Activated CD8-positive, alpha-beta memory T cell treated with anti-CD3 and anti-CD28 coated beads, Interleukin-2, amount 50 U/mL, for 1 hour (primary cell): ENCODE measurements around the gene TTLL11.

Source experiments
- DNase-seq: peaks from one replicate; pipeline ENCODE4 v3.0.0-alpha.2; 2020; ENCODE audit errors: extremely low read depth

TTLL11 gene

DNA sequence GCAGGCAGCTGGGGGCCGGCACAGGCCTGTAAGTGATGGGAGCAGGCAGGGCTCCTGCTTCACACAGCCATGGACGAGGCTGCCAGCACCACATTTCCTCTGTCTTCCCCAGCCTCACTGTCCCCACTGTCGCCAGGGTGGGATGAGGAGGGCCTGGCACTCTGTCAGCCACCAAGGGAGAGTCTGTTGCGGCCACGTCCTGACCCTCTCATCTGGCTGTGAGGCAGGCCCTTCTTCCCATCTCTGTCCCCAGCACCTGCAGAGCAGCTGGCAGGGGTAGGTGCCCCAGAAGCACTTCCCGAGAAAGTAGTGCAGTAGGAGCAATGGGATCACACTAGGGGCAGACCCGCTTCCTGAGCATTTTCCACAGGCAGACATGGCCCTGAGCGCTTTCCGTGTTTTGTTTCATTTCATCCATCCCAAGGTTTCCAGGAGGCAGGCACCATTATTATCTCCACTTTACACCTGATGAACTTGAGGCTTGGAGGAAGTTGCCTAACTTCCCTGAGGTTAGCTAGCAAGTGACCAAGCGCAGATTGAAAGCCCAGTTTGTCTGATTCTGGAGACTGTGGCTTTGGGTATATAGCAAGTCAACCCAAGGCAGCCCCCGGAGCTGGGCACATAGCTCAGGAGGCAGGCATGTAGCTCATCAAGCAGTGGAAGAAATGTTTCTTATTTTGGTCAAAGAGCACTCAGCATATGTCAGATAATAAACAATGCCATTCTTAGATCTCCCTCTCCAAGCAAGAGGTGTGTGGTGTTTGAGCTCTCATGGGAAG is 239.3 kb downstream of the TTLL11 start:
- DNase-seq = no peak

DNA sequence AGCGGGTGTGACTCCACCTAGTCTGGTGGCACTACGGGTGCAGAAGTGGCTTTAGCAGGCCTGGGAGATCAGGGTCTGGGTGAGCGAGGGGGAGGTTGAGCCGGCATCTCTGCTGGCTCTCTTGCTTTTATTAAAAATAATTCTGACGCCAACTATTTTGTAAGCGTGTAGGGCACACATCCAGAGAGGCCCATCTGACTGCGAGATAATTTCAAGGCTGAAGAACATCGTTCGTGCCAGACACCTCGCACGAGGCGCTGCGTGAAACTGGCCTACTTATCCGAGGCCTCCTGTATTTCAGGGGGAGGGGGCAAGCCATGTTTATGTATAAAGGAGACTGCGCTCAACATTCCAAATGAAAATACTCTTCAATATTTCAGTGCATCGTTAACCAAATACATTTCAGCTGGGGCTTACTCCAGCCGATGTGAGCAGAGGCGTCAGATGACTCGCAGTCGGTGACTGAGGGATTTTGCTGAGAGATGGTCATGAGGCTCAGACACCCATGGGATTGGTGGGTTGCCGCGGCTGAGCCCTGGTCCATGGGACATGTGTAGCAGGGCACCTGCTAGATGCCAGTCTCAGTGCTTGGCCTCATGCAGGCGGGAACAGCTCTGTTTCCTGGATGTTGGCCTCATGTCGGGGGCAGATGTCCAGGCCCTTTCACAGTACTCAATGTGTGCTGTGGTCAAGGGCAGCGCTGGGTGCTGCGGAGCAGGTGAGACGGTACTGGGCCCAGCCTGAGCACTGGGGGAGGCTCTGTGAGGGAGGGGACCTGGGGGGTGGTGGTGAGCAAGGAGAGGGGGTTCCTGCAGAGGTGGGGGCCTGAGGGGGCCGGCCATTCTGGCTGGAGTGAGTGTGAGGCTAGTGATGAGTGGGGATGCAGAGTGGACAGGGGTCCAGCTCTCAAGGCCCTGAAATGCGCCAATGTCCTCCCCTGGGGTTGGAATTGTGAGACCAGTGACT is 240.2 kb downstream of the TTLL11 start:
- no peak for DNase-seq

DNA sequence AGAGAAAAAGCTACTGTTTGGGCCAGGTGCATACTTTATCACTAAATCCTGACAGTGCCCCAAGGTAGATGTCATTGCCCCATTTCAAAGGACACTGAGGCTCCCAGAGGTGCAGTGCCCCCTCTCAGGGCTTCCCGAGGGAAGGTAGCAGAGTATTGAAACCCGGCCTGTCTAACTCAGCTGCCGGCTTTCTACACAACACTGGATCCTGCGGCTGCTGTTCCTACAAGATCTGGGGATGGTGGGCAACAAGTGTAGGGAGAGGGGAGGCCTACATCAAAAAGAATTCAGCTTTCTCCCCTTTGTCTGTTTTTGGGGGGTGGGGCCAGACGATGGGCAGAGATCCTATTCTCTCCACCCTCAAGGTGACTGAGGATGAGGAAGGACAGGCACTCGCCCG is 240.9 kb downstream of the TTLL11 start:
- no peak for DNase-seq

DNA sequence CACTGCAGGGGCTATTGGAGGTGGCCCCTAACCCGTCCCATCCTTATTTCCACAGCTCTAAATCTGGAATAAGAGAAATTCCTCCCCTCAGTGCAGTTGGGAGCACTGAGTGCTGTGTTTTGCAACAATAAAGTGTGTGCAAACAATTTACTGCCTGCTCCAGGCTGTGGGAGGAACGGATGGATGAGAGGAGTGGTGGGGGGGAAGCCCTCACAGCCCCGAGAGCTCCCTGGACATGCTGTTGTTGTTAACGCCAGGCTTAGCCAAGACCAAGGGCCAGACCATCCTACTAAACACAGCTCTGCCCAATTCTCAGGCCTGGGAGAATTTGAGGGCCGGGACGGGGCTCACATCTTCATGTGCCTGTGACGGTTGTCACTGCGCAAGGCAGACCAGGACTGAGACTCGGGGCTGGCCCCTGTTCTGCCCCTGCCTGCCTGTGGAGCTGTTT is 241.4 kb downstream of the TTLL11 start:
- DNase-seq = no peak

DNA sequence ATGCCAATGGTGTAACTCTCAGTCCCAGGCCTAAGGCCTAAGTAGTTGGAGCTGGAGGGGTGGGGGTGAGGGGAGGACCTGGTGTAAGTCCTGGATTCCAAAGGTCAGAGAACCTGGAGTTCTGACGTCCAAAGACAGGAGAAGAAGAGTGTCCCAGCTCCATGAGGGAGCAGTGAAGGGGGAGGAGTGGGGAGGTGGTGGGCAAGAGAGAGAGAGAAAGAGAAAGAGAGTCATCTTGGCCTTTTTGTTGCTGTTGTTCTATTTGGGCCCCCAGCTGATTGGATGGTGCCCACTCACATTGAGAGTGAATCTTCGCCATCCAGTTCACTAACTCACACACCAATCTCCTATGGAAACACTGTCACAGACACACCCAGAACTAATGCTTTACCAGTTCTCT is 242.7 kb downstream of the TTLL11 start:
- no peak for DNase-seq

DNA sequence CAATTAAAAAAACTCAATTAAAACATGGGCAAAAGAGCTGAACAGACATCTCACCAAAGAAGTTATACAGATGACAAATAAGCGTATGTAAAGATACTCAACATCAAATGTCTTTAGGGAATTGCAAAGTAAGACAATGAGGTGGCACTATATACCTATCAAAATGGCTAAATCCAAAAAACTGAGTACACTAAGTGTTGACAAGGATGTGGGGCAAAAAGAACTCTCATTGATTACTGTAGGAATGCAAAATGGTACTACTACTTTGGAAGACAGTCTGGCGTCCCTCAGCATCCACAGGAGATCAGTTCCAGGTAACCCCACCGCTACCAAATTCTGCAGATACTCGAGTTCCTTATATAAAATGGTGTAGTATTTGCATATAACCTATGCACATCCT is 243.6 kb downstream of the TTLL11 start:
- DNase-seq = no peak

DNA sequence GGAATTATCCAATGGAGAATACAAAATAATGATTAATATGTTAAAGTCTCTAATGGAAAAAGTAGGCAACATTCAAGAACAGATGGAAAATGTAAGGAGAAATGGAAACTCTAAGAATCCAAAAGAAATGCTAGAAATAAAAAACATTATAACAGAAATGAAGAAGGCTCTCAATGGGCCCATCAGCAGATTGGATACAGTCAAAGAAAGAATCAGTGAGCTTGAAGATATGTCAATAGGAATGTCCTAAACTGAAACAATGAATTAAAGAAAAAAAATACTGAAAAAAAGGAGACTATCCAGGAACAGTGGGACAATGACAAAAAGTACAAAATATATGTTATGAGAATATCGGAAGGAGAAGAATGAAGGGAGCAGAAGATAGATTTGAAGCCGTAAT is 248.5 kb downstream of the TTLL11 start:
- DNase-seq = no peak

DNA sequence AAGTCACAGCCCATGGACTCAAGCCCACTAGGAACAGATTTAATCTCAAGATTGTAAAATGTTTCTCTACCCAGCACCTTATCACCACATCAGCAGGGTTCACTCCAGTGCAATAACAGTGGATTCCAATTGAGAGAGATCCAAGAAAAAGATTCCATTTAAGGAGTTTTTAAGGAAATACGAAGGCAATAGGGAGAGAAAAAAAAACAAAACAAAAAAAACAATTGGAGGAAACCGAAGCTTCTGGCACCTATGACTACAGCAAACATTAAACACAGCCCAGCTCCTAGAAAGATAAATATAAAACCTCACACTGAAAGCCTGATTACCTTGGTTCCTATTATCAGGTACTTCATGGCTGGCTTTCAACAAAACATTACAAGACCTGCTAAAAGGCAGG is 249.0 kb downstream of the TTLL11 start:
- no peak for DNase-seq

DNA sequence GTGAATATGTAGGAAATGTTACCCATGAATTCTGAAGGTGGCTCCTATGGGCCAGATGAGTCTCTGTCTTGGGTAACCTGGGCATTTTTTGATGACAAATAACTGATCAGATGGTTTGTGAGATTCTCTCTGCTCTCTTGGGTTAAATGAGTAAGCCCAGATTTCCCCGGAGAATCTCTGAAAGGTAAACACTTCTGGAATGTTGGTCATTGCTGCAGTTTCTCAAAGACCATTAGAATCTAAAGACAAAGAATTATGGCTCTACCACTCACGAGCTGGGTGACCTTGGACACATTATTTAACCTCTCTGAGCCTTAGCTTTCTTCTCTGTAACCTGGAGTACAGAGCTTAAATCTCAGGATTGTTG is 250.5 kb downstream of the TTLL11 start:
- DNase-seq = no peak

DNA sequence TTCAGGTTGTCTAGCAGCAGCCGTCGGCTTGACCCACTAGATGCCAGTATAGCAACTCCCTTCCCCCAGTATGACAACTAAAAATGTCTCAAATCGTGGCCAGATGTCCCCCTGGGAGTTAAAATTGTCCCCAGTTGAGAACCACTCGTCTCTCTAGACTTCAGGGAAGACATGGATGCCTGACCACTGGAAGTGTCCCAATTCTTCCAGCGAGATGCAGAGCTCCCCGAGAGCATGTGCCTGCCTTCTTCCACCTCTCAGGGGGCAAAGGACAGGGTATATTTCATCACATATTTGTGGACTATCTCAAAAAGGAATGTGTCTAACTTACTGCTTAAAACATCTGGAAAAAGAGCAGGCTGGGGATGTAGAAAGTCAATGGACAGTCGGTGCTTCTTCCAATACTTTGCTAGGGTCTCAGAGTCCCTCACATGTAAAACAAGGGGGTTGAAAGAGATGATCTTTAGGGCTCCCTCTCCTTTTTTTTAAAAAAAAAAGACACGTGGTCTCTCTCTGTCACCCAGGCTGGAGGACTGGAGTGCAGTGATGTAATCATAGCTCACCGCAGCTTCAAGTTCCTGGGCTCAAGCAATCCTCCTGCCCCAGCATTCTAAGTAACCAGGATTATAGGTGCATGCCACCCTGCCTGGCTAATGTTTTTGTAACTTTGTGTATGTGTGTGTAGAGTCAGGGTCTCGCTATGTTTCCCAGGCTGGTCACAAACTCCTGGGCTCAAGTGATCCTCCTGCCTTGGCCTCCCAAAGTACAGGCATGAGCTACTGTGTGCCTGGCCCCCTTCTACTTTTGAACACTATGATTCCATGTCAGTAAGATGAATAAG is 251.1 kb downstream of the TTLL11 start:
- no peak for DNase-seq

DNA sequence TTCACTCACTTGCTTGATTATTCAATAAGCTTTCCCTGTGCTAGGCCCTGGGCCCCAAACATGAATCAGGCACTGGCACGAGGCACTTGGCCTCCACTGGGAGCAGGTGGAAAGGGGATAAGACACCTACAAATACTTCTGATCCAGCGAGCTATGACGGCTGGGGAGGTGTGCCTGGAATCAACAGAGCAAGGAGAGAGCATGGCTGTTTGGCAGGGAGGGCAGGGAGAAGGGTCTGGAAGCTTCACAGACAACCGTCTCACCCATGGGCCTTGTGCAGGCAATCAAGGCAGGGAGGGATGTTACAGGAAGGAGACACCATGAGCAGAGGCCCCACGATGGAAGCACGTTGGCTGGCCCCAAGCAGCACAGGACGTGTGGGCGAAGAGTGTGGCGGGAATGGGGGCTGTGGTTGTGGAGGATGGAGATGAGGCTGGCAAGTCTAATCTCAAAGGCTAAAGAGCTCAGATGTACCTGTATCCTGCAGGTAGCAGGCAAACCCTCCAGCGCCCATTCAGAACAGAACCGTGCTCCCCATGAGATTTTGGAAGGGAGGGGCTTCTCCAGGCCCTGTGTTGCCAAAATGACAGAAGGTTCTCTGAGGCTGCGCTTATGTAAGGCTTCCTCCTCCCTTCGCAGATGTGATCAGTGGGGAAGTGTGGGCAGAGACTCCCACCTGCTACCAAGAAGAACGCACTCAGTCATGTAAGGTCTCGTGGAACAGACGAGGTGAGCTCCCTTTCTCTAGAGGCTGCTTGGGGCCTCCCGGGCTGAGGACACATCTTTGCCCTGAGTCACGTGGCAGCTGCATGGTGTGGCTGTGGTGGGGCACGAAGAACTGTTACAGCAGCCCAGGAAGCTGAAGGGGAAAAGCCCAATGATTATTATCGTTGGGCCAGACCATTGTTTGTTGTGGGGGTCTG is 252.0 kb downstream of the TTLL11 start:
- no peak for DNase-seq

DNA sequence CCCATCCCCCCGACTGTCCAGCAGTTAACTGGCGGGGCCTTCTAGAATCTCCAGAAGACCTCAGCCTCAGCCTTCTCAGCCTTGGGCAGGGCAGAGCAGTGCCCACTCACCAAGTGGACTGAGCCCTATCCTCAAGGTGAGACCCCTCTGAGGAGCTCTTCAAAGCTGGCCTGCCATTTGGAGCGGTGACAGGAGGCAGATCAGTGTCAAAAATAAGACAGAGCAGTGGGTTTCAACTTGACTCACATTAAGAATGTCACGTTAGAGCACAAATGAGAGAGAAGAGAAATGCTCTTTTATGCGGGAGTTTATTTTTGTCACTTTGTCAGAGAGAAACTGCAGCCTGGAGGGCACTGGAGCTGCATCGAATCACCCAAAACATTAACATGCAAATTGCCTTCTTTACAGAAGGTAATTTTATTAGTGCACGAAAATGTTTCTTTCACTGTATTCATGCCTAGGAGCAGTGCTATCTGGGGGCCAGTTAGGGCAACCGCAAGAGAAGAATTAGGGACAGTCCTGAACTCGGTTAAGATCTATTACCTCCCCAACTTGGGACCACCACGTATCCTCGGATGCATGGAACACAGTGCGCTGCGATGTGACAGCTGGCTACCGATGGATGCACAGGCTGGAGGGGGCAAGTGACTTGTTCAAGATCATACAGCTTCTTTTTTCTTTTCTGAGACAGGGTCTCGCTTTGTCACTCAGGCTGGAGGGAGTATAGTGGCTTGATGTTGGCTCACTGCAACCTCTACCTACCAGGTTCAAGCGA is 253.2 kb downstream of the TTLL11 start:
- DNase-seq = no peak

DNA sequence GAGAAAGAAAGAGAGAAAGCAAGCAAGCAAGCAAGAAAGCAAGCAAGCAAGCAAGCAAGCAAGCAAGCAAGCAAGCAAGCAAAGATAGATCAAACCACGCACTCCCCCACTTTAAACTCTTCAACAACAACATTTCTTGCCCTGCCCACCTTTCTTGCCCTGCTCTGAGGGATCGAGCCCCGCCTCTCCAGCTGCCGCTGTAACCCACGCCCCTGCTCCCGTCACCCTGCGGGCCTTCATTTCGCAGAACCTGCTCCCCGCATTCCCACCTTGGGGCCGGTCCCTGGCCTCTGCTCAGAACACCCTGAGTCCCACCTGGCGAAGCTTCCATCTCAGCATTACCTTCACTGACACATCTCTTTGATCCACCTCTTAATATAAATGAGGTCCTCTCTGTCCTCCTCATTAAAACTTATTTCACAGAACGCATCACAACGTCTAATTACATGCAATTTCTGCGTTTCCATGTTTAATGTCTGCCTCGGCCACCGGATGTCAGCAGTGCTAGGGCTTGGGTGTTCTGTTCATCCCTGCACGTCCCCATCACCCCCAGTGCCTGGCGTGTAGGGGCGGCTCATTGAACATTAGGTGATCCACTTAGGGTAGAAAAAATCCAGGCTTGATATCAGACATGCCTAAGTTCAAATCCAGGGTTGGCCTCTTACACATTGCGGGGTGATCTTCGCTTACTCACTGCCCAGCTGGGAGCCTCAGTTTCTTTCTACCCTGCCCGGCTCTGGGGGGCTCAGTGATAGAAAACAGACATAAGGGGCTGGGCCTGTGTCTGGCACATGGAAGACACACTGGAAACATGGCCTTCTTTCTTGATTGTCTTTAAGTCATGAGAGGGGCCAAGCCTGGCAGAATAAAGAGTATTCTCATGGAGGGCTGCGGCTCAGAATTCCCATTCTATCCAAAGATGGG is 254.1 kb downstream of the TTLL11 start:
- DNase-seq = no peak

DNA sequence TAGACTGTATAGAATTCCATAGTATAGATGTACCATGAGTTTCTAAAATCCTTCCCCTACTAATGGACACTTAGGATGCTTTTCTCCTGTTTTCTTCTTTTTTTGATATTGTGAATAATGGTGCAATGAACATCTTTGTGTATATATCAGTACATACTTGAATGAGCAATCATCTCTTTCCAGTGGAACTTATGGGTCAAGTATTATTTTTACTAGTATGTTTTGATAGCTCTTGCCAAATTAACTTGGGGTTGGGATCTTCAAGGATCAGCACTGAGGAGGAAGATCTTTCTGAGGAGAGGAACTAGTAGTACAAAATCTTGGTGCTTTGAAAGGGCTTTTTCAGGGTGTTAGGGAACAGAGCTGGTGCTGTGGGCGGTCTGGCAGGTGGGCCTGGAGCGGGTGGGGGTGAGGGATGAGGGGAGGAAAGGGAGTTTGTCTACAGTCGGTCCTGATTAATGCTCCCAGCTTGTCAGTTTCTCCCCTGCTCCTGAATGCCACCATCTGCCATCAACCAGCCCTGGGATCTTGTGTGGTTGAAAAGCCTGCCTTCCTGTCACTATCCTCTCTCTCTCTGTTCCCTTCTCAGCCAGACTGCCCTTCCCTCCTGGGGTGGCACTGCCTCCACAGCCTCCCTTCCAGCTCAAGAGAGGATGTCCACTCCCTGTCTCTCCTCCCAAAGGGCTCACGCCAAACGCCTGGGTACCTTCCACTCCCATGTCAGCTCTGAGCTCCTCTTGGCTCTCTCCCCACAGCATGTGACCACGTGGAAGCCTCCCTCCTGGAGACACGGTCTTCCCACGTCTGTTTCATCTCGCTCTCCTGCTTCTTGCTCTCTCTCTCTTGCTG is 255.8 kb downstream of the TTLL11 start:
- no peak for DNase-seq

DNA sequence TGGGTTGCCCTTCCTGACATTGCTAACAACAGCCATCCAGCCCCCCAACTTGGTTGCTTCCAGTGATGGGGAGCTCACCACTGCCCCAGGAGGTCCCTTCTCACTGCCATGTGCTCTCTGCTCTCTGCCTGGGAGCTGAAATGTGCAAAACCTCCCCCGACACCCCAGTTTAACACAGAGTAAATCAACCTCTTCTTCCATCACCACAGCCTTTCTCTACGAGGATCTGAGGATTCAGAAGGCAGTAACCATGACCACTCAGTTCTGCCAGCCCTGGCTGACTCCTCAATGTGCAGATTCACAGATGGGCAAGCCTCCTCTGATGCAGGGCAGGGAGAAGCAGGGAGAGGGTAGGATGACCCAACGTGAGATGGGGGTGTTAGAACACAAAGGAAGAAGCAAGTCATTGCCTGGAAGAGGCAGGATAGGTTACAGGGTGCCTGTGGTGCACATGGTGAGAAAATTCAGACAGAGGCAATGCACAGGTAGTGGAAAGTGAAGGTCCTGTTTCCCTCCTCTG is 256.7 kb downstream of the TTLL11 start:
- DNase-seq = no peak

DNA sequence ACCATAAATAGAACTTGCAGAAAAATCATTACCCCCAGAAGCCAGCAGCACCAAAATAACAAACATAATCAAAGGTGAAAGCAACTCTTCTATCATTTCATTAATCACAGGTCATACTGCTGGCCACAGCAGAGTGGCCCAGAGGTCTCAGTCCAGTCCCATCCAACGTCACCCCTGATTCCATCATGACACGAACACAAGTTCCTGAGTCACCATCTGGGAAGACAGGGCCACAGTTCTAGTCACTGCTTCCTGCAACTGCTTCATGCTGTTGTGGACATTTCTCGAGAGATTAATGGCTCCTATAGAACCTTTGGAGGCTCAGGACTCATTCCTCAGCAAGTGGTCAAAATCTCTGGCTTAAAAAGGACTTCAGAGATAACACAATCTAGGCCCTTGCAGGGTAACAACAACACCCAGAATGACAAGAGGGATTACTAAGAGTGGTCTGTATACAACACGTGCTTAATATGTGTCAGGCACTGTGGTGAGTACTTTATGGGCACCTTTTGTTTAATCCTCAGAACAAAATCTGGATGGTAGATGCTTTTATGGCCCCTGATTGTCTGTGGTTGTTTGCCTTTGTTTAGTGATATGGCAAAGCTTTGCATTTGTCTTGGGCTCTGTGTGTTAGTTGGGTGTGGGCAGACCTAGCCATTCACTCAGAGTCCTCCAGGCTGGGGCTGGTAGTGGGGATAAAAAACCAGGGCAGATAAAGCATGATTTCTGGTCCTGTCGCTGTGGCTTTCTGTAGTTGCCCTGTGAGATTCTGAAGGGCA is 257.3 kb downstream of the TTLL11 start:
- no peak for DNase-seq

DNA sequence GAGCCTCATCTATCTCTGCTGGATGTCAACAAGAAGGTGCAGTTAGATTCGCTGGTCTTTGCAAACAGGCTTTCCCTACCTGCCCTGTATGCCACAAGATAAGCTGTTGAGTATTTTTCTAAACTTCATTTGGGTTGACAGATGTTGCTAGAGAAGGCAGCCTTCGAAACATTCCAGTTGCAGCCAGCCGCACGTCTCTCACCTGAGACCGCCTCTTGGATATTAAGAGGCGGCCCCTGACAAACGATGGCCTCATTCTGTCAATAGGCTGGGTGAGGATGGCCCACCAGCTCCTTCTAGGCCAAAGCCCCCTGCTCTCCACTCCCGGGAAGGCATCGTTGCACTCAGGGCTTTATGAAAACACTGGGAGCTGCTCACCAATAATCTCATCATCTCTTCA is 260.0 kb downstream of the TTLL11 start:
- no peak for DNase-seq
